Measurements from ENCODE around the gene LAMC1.

DNA sequence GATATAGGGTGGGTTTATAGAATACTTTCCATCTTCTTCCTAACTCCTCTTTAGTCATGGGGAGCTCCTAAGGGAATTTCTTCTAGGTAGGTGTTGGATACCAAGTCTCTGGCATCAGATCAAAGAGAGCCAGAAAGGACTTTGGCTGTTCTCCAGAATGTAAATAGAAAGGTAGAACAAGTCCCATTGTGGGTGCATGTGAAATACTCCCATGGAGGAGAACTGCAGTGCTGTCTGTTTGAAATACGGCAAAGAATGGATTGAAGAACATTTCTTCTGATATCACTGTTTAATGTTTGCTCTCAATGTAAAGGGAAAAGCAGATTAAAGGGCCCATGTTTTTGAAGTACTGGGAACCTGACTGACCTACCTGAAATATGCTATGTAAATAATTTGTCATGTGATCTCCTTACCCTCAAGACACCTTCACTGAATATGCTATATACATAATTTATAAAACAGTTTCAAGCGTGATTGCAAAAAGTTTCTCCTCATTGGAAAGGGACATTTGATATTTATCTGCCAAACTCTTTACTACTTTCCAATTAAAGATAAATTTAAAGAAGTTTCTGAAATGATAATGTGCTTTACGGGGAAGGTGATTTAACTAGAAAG is 65.9 kb downstream of the LAMC1 start:
- TF ChIP-seq POLR2AphosphoS5 (IDR thresholded peaks at IDR 0.05; ENCODE audit: low read depth) (no peak), EZH2 (IDR thresholded peaks at IDR 0.05; ENCODE audit: low read depth, unreplicated experiment) (no peak), NANOG (IDR thresholded peaks at IDR 0.05; ENCODE audit: borderline replicate concordance) (no peak), JUNB (IDR thresholded peaks at IDR 0.05; ENCODE audit: unreplicated experiment) (no peak), ZNF331 (CRISPR knock-in tag; IDR thresholded peaks at IDR 0.05; ENCODE audit: low read depth) (no peak), STAT1 (IDR thresholded peaks at IDR 0.05; ENCODE audit: unreplicated experiment) (no peak), EZH2phosphoT487 (IDR thresholded peaks at IDR 0.05; ENCODE audit: unreplicated experiment) (no peak), CREB1 (CRISPR knock-in tag; IDR thresholded peaks at IDR 0.05; ENCODE audit: low read depth) (no peak), ZNF114 (CRISPR knock-in tag; IDR thresholded peaks at IDR 0.05) (no peak)
- TF ChIP-seq, protein P1, sequence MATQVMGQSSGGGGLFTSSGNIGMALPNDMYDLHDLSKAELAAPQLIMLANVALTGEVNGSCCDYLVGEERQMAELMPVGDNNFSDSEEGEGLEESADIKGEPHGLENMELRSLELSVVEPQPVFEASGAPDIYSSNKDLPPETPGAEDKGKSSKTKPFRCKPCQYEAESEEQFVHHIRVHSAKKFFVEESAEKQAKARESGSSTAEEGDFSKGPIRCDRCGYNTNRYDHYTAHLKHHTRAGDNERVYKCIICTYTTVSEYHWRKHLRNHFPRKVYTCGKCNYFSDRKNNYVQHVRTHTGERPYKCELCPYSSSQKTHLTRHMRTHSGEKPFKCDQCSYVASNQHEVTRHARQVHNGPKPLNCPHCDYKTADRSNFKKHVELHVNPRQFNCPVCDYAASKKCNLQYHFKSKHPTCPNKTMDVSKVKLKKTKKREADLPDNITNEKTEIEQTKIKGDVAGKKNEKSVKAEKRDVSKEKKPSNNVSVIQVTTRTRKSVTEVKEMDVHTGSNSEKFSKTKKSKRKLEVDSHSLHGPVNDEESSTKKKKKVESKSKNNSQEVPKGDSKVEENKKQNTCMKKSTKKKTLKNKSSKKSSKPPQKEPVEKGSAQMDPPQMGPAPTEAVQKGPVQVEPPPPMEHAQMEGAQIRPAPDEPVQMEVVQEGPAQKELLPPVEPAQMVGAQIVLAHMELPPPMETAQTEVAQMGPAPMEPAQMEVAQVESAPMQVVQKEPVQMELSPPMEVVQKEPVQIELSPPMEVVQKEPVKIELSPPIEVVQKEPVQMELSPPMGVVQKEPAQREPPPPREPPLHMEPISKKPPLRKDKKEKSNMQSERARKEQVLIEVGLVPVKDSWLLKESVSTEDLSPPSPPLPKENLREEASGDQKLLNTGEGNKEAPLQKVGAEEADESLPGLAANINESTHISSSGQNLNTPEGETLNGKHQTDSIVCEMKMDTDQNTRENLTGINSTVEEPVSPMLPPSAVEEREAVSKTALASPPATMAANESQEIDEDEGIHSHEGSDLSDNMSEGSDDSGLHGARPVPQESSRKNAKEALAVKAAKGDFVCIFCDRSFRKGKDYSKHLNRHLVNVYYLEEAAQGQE (IDR thresholded peaks at IDR 0.05; ENCODE audit: unreplicated experiment), result no peak
- TF ChIP-seq, protein P2, sequence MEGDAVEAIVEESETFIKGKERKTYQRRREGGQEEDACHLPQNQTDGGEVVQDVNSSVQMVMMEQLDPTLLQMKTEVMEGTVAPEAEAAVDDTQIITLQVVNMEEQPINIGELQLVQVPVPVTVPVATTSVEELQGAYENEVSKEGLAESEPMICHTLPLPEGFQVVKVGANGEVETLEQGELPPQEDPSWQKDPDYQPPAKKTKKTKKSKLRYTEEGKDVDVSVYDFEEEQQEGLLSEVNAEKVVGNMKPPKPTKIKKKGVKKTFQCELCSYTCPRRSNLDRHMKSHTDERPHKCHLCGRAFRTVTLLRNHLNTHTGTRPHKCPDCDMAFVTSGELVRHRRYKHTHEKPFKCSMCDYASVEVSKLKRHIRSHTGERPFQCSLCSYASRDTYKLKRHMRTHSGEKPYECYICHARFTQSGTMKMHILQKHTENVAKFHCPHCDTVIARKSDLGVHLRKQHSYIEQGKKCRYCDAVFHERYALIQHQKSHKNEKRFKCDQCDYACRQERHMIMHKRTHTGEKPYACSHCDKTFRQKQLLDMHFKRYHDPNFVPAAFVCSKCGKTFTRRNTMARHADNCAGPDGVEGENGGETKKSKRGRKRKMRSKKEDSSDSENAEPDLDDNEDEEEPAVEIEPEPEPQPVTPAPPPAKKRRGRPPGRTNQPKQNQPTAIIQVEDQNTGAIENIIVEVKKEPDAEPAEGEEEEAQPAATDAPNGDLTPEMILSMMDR (conservative IDR thresholded peaks at IDR 0.05; ENCODE audit: low read depth in 2 of 2), result no peak
- TF ChIP-seq, protein P3, sequence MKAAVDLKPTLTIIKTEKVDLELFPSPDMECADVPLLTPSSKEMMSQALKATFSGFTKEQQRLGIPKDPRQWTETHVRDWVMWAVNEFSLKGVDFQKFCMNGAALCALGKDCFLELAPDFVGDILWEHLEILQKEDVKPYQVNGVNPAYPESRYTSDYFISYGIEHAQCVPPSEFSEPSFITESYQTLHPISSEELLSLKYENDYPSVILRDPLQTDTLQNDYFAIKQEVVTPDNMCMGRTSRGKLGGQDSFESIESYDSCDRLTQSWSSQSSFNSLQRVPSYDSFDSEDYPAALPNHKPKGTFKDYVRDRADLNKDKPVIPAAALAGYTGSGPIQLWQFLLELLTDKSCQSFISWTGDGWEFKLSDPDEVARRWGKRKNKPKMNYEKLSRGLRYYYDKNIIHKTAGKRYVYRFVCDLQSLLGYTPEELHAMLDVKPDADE (IDR thresholded peaks at IDR 0.05), result no peak
- TF ChIP-seq, protein P4, sequence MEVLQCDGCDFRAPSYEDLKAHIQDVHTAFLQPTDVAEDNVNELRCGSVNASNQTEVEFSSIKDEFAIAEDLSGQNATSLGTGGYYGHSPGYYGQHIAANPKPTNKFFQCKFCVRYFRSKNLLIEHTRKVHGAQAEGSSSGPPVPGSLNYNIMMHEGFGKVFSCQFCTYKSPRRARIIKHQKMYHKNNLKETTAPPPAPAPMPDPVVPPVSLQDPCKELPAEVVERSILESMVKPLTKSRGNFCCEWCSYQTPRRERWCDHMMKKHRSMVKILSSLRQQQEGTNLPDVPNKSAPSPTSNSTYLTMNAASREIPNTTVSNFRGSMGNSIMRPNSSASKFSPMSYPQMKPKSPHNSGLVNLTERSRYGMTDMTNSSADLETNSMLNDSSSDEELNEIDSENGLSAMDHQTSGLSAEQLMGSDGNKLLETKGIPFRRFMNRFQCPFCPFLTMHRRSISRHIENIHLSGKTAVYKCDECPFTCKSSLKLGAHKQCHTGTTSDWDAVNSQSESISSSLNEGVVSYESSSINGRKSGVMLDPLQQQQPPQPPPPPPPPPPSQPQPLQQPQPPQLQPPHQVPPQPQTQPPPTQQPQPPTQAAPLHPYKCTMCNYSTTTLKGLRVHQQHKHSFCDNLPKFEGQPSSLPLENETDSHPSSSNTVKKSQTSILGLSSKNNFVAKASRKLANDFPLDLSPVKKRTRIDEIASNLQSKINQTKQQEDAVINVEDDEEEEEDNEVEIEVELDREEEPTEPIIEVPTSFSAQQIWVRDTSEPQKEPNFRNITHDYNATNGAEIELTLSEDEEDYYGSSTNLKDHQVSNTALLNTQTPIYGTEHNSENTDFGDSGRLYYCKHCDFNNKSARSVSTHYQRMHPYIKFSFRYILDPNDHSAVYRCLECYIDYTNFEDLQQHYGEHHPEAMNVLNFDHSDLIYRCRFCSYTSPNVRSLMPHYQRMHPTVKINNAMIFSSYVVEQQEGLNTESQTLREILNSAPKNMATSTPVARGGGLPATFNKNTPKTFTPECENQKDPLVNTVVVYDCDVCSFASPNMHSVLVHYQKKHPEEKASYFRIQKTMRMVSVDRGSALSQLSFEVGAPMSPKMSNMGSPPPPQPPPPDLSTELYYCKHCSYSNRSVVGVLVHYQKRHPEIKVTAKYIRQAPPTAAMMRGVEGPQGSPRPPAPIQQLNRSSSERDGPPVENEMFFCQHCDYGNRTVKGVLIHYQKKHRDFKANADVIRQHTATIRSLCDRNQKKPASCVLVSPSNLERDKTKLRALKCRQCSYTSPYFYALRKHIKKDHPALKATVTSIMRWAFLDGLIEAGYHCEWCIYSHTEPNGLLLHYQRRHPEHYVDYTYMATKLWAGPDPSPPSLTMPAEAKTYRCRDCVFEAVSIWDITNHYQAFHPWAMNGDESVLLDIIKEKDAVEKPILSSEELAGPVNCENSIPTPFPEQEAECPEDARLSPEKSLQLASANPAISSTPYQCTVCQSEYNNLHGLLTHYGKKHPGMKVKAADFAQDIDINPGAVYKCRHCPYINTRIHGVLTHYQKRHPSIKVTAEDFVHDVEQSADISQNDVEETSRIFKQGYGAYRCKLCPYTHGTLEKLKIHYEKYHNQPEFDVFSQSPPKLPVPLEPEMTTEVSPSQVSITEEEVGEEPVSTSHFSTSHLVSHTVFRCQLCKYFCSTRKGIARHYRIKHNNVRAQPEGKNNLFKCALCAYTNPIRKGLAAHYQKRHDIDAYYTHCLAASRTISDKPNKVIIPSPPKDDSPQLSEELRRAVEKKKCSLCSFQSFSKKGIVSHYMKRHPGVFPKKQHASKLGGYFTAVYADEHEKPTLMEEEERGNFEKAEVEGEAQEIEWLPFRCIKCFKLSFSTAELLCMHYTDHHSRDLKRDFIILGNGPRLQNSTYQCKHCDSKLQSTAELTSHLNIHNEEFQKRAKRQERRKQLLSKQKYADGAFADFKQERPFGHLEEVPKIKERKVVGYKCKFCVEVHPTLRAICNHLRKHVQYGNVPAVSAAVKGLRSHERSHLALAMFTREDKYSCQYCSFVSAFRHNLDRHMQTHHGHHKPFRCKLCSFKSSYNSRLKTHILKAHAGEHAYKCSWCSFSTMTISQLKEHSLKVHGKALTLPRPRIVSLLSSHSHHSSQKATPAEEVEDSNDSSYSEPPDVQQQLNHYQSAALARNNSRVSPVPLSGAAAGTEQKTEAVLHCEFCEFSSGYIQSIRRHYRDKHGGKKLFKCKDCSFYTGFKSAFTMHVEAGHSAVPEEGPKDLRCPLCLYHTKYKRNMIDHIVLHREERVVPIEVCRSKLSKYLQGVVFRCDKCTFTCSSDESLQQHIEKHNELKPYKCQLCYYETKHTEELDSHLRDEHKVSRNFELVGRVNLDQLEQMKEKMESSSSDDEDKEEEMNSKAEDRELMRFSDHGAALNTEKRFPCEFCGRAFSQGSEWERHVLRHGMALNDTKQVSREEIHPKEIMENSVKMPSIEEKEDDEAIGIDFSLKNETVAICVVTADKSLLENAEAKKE (CRISPR knock-in tag; IDR thresholded peaks at IDR 0.05), result no peak

Data from GM23338 (cell line).